GM12878 (cell line): ENCODE data around the gene CILP.

ENCODE experiments used
- FOS ChIP-seq: IDR thresholded peaks from 3 replicates; pipeline ENCODE4 v1.6.1; 2011; ENCODE audit warnings: borderline replicate concordance; ENCODE audit not compliant: insufficient read length; ENCODE audit errors: extremely low read depth
- FOXM1 ChIP-seq: IDR thresholded peaks from 2 replicates; pipeline ENCODE4 v1.6.1; 2012; ENCODE audit warnings: low read depth, mild to moderate bottlenecking, inconsistent platforms, low read length, moderate library complexity
- SMAD1 ChIP-seq: fragments of 450-650 bp; IDR thresholded peaks from 2 replicates; pipeline ENCODE4 v1.6.1; 2018; ENCODE audit warnings: mild to moderate bottlenecking, low read depth; ENCODE audit not compliant: partially characterized antibody

- TF ChIP-seq SMAD1 (no peak), FOXM1 (no peak), FOS (no peak)
Observed at GRCh38 chr15:65204236-65204930, 6.9 kb downstream of the CILP start.
